Renal cortex interstitium (tissue), 11 donors: Measurements from ENCODE around the gene OR5AN1. TPM values are rescaled to one million over a fixed set of nuclear protein-coding genes. Genes with fewer than 3 reads are reported as not detected.

Experiments used
- DNase-seq, 11 donors: peaks; one replicate each; pipeline ENCODE4 v3.0.0-alpha.2; 2013; ENCODE audit warnings: low read depth in 9 of 11, low spot score in 4 of 11; ENCODE audit errors: extremely low read depth in 1 of 11
- polyA plus RNA-seq, 3 donors: library from polyadenylated mRNA; unstranded; fragments of 120-200 nt; gene quantifications; one replicate each; pipeline ENCODE4 v1.2.1, GENCODE V29; 2013; ENCODE audit not compliant: insufficient read length in 3 of 3

Gene OR5AN1
- polyA plus RNA-seq, 3 donors, result not detected

DNA sequence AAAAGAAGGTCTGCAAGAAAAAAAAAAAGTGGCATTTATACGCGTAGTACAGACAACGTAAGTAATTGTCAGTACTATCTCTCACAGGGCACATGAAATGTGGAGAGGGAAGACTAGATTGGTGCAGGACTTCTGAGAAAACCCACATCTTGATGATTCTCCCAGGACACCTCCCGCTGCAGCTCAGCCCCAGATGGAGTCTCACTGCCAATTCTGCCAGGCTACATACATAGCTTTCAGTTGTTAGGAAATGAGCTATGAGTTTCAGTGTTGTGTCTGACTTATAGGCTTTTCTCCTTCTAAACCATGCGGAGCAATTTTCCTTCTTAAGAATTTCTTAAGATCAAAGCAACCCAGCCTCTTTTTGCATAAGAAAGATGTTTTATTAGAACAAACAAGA lies 57.9 kb downstream of the OR5AN1 start:
- DNase-seq, result no peak

DNA sequence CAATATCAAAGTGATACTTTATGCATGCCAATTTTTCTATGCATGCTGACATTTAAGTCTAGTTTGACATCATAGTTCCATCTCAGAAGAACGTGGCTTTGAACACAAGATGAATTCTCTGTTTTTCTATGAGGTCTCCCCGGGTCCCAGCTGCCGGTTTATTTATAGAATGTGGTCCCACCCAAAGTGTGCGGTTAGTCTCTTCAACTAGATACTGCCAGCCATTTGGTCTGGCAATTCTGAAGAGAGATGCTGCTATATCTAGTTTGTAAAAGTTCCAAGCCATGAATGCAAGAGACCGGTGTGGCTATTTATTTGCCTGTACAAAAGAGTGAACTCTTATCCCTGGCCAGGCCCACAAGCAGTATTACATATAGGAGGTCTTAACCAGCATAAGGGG lies 58.3 kb downstream of the OR5AN1 start:
- no peak for DNase-seq

DNA sequence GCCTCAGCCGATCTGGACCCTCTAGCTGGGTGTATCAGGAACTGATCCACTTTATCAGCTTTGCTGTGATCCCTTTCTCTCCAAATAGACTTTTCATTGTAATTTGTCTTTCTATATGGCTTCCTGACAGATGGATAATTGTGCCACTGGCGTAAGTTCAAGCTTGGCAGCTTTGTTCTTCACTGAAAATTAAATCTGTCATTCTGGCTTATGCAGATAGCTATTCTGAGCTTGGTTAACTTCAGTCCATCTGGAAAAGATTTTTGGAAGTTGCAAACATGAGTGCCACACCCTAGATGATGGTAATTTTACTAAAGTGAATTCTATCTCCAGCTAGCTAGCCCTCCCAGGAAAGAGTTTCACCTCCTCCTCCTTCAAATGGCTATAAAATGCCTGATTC lies 59.5 kb downstream of the OR5AN1 start:
- no peak for DNase-seq

Other genes starting within 250 kb of the OR5AN1 start
- gene FAM111A, start 216.0 kb upstream of the OR5AN1 start, polyA plus RNA-seq, result 10 to 100 TPM; 48.7 to 87.6 (median 62.7) TPM
- 10 to 100 TPM; 41.3 to 62.1 (median 45.8) TPM for gene DTX4, start 186.8 kb upstream of the OR5AN1 start, polyA plus RNA-seq
- gene MPEG1, start 146.0 kb upstream of the OR5AN1 start, polyA plus RNA-seq, result 1 to 10 TPM; 8.5 to 9.3 (median 9.0) TPM
- gene OR5A2, start 67.5 kb downstream of the OR5AN1 start, polyA plus RNA-seq, result under 1 TPM; 0.01 to 0.03 (median 0.02) TPM
- gene OR5A1, start 77.6 kb downstream of the OR5AN1 start, polyA plus RNA-seq, result under 1 TPM in 2 of 3 donors, not detected in 1; 0.01 to 0.03 TPM
- gene OR4D6, start 98.1 kb downstream of the OR5AN1 start, polyA plus RNA-seq, result not detected
- not detected for gene OR4D10, start 114.4 kb downstream of the OR5AN1 start, polyA plus RNA-seq
- not detected for gene OR4D11, start 144.7 kb downstream of the OR5AN1 start, polyA plus RNA-seq
- under 1 TPM in 2 of 3 donors, not detected in 1; 0.06 to 0.09 TPM for gene OR4D9, start 152.6 kb downstream of the OR5AN1 start, polyA plus RNA-seq